Skeletal muscle satellite cell (primary cell): Measurements from ENCODE around the gene ATF6B.

Experiments used
- H3K27me3 ChIP-seq: 2 replicates; pipeline ENCODE4 v1.7.0; 2013; ENCODE audit warnings: low read length; ENCODE audit not compliant: control insufficient read depth, insufficient read depth
- H3K36me3 ChIP-seq: 2 replicates; pipeline ENCODE4 v1.7.0; 2013; ENCODE audit warnings: mild to moderate bottlenecking, control low read depth, low read length; ENCODE audit not compliant: insufficient read depth
- H3K4me1 ChIP-seq: 2 replicates; pipeline ENCODE4 v1.7.0; 2013; ENCODE audit warnings: low read length; ENCODE audit not compliant: control insufficient read depth, insufficient read depth
- H3K4me2 ChIP-seq: 2 replicates; pipeline ENCODE4 v1.7.0; 2013; ENCODE audit warnings: mild to moderate bottlenecking, low read length
- H3K4me3 ChIP-seq: 2 replicates; pipeline ENCODE4 v1.7.0; 2013; ENCODE audit warnings: low read length
- H3K9ac ChIP-seq: 2 replicates; pipeline ENCODE4 v1.7.0; 2013; ENCODE audit warnings: mild to moderate bottlenecking, low read depth, low read length, moderate library complexity
- H3K9me3 ChIP-seq: replicated peaks from 2 replicates; pipeline ENCODE4 v1.7.0; 2013; ENCODE audit warnings: mild to moderate bottlenecking, control low read depth, low read length

Gene ATF6B

DNA sequence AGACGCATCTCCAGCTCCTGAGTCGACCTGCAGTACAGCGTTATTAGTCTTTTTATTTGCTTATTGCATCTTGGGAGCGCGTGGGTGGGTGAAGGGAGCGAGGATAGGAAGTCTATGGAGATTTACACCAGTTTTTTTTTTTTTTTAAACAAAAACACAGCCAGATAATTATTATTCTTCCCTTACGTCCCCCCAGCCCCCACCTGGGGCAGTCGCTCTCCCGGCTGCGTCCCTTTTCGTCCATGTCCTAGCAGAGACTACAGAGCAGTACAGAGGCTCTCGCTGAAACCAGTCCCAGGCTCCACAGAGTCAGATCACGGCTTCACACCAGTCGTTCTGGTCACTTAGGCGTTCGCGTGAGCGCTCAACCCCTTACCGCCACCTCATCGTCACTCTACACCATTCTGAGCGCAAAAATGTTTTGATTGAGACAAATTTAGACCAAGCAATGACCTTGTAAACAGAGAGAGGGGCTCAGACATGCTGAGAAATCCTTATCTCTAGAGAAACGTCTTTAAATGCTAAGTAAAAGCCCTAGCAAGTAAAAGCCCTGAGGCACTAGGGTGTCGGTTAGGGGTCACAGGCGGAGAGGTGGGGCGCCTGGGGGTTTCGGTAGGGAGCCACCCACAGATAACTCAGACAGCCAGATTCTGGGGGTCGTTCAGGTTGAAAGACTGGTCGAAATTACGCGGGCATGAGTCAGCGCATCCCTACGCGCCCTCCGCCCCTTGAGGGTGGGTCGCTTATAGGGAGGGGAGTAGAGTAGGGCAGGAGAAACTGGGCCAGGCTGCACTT, 24.9 kb upstream of the ATF6B start:
- no peaks in the 10 kb centered on the region for H3K9me3 ChIP-seq
- H3K27me3 ChIP-seq = peaks cover 16% of the 10 kb centered on the region
- peaks cover 28% of the 10 kb centered on the region for H3K4me1 ChIP-seq
- H3K4me2 ChIP-seq = peak overlapping the region; percentile 94
- peak overlapping the region; percentile 82 for H3K9ac ChIP-seq
- H3K4me3 ChIP-seq = peak overlapping the region; percentile 86
- H3K36me3 ChIP-seq = peaks cover 11% of the 10 kb centered on the region

DNA sequence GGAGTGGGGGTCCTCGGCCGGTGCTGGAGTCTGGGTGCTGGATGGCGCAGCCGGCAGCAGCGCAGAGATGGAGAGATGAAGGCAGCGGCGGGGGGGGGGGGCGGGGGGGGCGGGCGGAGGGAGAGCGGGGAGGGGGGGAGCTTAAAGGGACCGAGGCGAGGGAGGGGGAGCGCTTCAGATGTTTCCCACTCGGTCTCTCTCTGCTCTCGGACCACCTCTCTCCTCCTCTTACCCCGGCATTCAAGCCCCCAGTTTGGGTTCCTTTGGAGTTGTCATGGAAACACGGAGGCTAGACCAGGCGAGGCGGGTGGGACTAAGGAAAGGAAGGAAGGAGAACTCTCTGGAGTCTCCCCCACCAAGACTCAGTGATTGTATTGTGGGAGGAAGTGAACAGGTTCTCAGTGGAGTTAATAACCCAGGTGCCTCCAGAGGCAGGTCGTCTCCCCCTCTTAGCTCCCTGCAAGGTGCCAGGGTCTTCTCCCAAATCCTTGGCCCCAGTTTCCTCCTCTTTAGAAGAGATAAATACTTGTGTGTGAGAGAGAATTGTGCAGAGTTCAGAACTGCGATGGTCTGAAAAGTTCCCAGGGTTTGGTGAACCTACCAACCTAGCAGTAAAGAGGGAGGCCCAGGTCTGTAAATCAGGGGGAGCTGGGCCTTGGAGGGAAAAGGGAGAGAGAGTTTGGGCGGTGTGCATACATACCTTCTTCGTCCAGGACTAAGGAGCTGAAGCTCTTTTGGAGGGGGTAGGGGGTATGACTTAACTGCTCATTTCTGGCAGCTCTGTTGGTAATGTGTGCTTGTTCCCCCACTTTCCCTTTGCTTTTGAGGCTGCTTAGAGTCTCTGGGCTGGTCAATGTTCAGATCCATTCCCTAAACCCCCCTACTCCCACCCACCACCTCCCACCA, 24.1 kb upstream of the ATF6B start, which contains the start of gene PRRT1:
TSS of gene PRRT1 (minus strand) at position 77 of the 906 bp plus-strand sequence. CDS start 112 bp downstream, outside the sequence.
- Histone ChIP-seq H3K27me3 (peaks cover 23% of the 10 kb centered on the region), H3K9ac (peak within 1 kb of the TSS; percentile 82), H3K4me3 (peak within 1 kb of the TSS; percentile 86), H3K36me3 (peaks cover 3% of the 10 kb centered on the region), H3K4me2 (peak within 1 kb of the TSS; percentile 94), H3K9me3 (no peaks in the 10 kb centered on the region), H3K4me1 (peaks cover 28% of the 10 kb centered on the region)

DNA sequence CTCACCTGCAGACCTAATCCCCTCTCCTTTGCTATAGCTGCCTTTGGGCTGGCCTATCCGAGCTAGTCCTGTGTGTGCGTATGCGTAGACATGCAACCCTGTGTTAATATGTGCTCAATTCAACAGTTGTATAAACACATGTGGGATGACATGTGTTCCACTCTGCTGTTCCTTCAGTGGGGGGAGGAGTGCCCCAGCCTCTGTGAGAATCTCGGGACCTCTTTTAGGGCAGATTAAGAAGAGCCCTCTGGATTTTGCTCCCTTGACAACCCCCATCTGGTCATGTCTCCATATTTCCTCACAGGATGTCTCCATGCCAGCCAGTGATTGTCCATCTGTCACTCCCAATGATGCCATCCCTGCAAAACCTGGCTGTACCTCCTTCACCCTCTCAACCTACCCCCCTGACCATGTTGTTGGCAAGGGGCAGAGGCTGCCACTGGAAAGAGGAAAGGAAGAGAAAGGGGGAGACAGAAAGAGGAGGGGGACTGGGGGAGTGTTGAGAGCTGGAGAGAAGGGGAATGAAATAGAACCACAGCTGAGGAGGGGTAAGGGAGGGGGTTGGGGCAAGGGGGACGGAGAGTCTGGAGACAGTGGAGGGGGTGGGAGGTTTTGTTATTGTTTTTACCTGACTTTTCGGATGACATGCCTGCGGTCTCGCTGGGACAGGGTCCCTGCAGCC, 23.3 kb upstream of the ATF6B start:
- no peaks in the 10 kb centered on the region for H3K9me3 ChIP-seq
- H3K4me2 ChIP-seq = no peak overlapping the region
- no peak overlapping the region for H3K4me3 ChIP-seq
- H3K27me3 ChIP-seq = peaks cover 29% of the 10 kb centered on the region
- peaks cover 3% of the 10 kb centered on the region for H3K36me3 ChIP-seq
- no peak overlapping the region for H3K9ac ChIP-seq
- H3K4me1 ChIP-seq = peaks cover 28% of the 10 kb centered on the region

DNA sequence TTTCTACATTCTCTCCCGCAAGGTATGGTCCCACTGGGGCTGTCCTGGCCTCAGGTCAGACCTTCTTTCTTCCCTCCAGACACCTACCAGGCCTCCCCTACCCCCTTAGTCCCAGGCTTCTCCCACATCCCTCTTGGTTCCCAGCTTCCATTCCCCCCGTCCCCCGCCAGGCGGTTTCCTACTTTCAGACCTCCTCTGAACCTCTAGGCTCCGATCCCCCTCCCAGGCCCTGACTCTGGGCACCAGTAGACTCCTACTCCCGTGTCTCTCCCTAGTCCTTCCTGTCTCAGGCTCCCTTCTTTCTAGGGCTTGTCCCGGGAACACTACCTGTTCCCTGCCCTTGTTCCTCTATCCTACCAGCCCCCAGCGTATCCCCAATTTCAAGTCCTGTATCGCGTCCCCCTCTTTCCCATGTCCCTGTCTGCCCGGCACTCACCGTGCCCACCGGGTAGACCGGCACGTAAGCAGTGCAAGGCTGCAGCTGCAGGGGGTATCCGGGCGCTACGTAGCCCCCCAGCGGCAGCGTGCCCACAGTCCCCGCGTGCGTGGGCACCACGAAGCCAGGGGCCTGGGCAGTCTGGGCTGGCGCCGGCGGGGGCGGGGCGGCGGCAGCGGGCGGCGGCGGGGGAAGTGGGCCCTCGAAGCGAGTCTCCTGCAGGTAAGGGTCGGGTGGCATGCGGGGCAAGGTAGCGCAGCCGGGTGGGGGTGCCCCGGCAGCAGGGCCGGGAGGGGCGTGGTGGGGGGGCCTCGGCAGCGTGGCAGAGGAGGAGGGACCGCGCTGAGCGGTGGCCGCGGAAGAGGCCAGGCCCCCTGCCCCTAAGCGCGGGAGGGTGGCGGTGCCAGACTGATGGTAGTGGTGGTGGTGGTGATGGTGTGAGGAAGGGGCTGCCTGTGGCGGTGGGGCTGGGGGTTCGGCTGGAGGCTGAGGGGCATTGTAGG, 22.2 kb upstream of the ATF6B start:
- H3K4me3 ChIP-seq = no peak overlapping the region
- H3K4me2 ChIP-seq = no peak overlapping the region
- no peaks in the 10 kb centered on the region for H3K36me3 ChIP-seq
- H3K27me3 ChIP-seq = peaks cover 35% of the 10 kb centered on the region
- no peaks in the 10 kb centered on the region for H3K9me3 ChIP-seq
- H3K4me1 ChIP-seq = peaks cover 25% of the 10 kb centered on the region
- no peak overlapping the region for H3K9ac ChIP-seq

DNA sequence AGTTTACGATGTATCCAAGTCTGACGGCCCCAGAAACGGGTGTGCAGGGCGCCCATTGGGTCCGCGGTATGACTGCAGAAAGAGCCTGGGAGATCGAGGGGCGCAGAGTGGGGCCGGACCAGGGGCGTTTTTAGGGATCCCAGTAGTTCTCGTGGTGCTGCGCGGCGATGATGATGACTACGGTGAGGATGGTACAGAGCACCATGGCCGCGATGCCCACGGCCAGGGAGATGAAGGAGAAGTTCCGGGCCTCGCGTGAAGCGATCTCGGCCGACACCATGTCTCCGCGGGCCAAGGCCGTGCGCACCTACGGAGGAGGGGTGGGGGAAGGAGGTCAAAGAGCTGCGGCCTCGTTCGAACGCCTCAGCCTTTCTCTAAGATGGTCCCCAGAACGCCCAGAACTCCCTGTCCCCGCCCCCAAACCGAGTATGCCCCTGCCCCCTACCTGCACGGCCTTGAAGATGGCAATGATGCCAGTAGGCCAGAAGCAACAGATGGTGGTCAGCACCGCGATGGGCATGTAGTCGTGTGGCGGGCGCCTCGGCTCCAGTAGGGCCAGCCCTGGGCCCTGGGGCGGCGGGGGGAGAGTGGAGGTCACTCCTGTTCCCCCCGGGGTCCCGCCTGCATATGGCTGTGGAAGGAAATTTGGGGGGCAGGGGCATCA, 21.2 kb upstream of the ATF6B start:
- Histone ChIP-seq H3K36me3 (no peaks in the 10 kb centered on the region), H3K4me2 (no peak overlapping the region), H3K4me1 (peaks cover 19% of the 10 kb centered on the region), H3K9me3 (no peaks in the 10 kb centered on the region), H3K27me3 (peaks cover 40% of the 10 kb centered on the region), H3K4me3 (no peak overlapping the region), H3K9ac (no peak overlapping the region)

DNA sequence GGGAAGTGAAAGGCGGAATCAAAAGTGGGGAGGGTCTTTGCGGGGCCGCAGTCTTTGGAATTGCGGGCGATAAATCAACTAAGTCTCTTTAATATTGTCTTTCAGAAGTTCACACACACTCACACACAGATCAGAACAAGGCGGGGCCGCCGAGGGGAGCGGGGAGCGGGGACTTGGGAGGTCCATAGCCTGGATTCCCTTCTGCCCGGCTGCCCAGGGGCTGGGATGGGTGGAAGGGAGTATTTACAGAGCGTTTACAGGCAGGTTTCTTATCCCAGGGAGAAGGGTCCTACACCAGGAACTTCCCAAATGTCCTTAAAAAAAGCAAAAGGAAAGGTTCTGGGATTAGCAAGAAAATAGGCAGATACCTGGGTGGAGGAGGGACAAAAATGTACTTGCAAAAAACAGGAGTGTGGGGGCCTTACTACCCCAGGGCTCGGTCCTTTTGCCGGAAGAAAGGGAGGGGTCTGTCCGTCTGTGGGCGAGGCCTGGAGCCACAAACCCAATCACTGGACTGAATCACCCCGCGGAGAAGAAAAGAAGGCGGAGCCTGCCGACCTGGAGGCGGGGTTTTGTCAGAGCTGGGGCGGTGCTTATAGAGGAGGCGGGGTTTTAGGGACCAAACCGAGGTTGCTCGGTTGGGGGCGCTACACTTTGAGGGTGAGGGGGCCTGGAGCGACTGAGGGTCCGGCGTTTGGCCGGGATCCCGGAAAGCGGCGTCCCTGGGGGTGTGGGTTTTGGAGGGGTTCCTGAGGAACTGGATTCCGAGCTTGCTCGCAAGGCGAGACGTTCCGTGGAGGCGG, 20.4 kb upstream of the ATF6B start:
- Histone ChIP-seq H3K27me3 (peaks cover 40% of the 10 kb centered on the region), H3K4me1 (peaks cover 16% of the 10 kb centered on the region), H3K9me3 (no peaks in the 10 kb centered on the region), H3K4me3 (no peak overlapping the region), H3K9ac (no peak overlapping the region), H3K4me2 (no peak overlapping the region), H3K36me3 (no peaks in the 10 kb centered on the region)

DNA sequence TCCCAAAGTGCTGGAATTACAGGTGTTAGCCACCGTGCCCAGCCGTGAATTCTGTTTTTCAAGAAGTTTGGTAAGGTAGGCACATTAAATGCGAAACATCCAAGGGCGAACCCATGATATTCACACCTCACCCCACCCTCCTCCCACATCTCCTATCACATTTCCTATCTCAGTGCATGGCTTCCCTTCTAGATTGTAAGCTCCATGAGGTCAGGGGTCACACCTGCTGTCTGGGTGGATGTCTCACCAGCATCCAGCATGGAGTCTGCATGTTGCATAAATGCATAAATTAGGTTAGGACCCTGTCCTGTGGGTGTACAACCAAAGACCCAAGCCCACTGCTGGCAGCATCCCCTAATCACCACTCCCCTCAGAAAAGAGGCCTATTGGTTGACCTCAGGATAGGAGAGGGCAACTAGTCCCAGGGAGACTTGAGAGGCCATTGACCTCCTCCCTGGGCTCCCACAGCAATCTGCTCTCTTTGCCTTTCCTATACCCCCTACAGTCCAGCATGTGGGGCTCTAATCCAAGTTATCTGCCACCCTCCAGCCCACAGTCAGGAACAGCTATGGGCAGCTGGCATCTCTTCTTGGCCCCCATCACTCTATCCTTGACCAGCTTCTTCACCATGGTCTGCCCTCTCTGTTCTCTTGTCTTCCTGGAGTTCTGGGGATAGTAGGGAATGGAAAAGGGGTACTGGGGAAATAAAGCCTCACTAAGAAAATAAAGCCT, 19.5 kb upstream of the ATF6B start:
- Histone ChIP-seq H3K4me1 (peaks cover 6% of the 10 kb centered on the region), H3K36me3 (no peaks in the 10 kb centered on the region), H3K4me2 (no peak overlapping the region), H3K4me3 (no peak overlapping the region), H3K9ac (no peak overlapping the region), H3K9me3 (no peaks in the 10 kb centered on the region), H3K27me3 (peaks cover 40% of the 10 kb centered on the region)

DNA sequence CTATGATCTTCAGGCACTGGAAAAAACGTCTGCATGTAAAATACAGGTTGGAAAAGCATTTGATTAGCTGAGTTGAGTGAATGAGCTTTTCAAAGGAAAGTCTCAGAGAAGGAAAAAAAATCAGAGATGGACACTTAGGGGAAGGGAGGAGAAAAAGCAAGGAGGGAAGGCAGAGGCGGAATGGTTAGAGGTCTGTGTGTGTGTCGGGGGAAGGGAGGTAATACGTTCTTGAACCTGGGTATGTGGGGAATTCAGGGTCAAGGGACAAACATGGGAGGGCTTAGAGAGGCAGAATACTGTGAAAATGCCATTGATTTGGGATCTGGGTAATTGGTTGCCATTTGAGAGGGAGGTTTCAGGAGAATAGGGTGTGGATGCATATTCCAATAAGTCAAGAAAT, 18.6 kb upstream of the ATF6B start:
- Histone ChIP-seq H3K4me1 (no peaks in the 10 kb centered on the region), H3K4me3 (no peak overlapping the region), H3K4me2 (no peak overlapping the region), H3K9me3 (no peaks in the 10 kb centered on the region), H3K27me3 (peaks cover 47% of the 10 kb centered on the region), H3K9ac (no peak overlapping the region), H3K36me3 (no peaks in the 10 kb centered on the region)

DNA sequence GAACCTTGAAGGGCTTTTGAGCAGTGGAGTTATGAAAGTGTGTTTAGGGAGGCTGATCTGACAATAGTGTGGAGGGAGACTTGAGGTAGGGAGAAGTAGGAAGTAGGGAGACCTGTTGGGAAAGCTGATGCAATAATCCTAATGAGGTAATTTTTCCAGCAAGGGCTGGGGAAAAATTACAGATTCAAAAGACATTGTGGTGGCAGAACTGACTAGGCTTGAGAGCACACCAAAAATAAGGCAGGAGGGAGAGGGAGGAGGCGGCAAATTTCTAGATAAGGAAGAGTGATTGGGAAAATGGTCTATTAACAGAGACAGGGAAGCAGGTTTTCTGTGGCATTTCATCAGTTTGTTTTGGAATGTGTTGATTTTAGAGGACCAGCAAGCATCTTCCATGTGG, 18.2 kb upstream of the ATF6B start:
- H3K36me3 ChIP-seq = no peaks in the 10 kb centered on the region
- H3K4me1 ChIP-seq = no peaks in the 10 kb centered on the region
- H3K9ac ChIP-seq = no peak overlapping the region
- no peak overlapping the region for H3K4me3 ChIP-seq
- peaks cover 50% of the 10 kb centered on the region for H3K27me3 ChIP-seq
- H3K4me2 ChIP-seq = no peak overlapping the region
- H3K9me3 ChIP-seq = no peaks in the 10 kb centered on the region
